Pancreas (tissue), 10 donors: Measurements from ENCODE around the gene CFAP157. TPM values are rescaled to one million over a fixed set of nuclear protein-coding genes. Genes with fewer than 3 reads are reported as not detected.
A peak's percentile ranks its signal among the peaks of the same experiment; 100 is the strongest.

Experiments
- ATAC-seq, 4 donors: fragments of 200-7000 bp; cut with Tn5 transposase; one replicate each; pipeline versions ENCODE4 v1.8.0 to v1.9.1; 2020; ENCODE audit warnings: mild to moderate bottlenecking in 4 of 4, moderate library complexity in 4 of 4
- DNase-seq, 6 donors: peaks; one replicate each; pipeline ENCODE4 v3.0.0-alpha.2; 2020
- FAIRE-seq: peaks from 2 replicates; lab custom pipeline; 2012; peaks lifted over from hg19 to GRCh38; lab: Jason Lieb, UNC
- H3K27ac ChIP-seq, 4 donors: fragments of 200-600 bp; sonication (generic); 1 replicate in 3 of 4; 2 replicates in 1 of 4; pipeline versions ENCODE4 v1.5.0 to v1.8.0; 2020
- H3K27me3 ChIP-seq, 4 donors: fragments of 200-600 bp; one replicate each; pipeline ENCODE4 v1.8.0; 2021
- H3K36me3 ChIP-seq, 3 donors: fragments of 200-600 bp; sonication (generic) in 1 of 3; one replicate each; pipeline versions ENCODE4 v1.5.0 to v1.8.0; 2020 to 2021
- H3K4me1 ChIP-seq, 3 donors: fragments of 200-600 bp; one replicate each; pipeline ENCODE4 v1.8.0; 2021
- H3K4me3 ChIP-seq, 4 donors: fragments of 200-600 bp; sonication (generic) in 2 of 4; one replicate each; pipeline versions ENCODE4 v1.5.0 to v1.8.0; 2020 to 2021
- H3K9me3 ChIP-seq, 4 donors: fragments of 200-600 bp; one replicate each; pipeline ENCODE4 v1.8.0; 2021
- CTCF ChIP-seq, 4 donors: fragments of 200-600 bp; sonication (generic) in 3 of 4; IDR thresholded peaks; one replicate each; pipeline versions ENCODE4 v1.5.0 to v1.8.0; 2021; ENCODE audit warnings: antibody characterized with exemption in 4 of 4
- WGBS, 2 donors: extraction: QIAGEN DNeasy Blood & Tissue Kit; methylation state at CpG; one replicate each; pipeline ENCODE4 v1.1.7; 2013; 5-methylcytosine and 5-hydroxymethylcytosine counted together
- intact Hi-C, 3 donors: fragments of 100-400 bp; cut with DNase I; formaldehyde crosslinking; loops; one replicate each; pipeline versions ENCODE4 v1.11.1 to v1.14.2; 2022
- polyA plus RNA-seq, 2 donors: library from polyadenylated mRNA; stranded (reverse); fragments of 200-250 nt; gene quantifications; one replicate each; pipeline ENCODE4 v1.2.3, GENCODE V29; 2013
- total RNA-seq, 6 donors: library from RNA; stranded (reverse); fragmentation: NEBNext Ultra II Directional in 4 of 6; extraction: Animal tissue kit (Norgen Biotek cat#: 25700) in 4 of 6; gene quantifications; one replicate each; pipeline versions ENCODE4 v1.2.1 to v1.2.4, GENCODE V29; 2021 to 2023
- donor health status: healthy with polysubstance abuse.
- donor health status: DM: no; HTN: no; CAD: no; lungs with moderate emphysema.
- donor health status: DM: no; HTN: no; CAD: no.
- donor health status: control.
- donor health status: control.
- donor health status: Bipolar disorder and iron deficiency.
- donor health status: DM: yes; HTN: yes; CAD: no.
- donor health status: DM: no; HTN: no; CAD: no.
- donor health status: DM: no; HTN: no; CAD: no.
- donor health status: DM: yes; HTN: yes; CAD: no.

Gene CFAP157
- total and polyA plus RNA-seq, 8 donors: 0.12 to 2.1 (median 0.23) TPM; not detected in 1

- 93 to 97% methylated on average over 12 of the region's 12 CpGs for WGBS, 2 donors
- DNase-seq: no peak
- no peak for TF ChIP-seq CTCF (IDR thresholded peaks at IDR 0.05)
- ATAC-seq: no peak
- intact Hi-C loops: no loop called here
- Histone ChIP-seq H3K27ac (no peak overlapping the region), H3K36me3 (peaks cover 0 to 36% (median 9%) of the 10 kb centered on the region in 3 donors), H3K27me3 (no peaks in the 10 kb centered on the region), H3K9me3 (no peaks in the 10 kb centered on the region), H3K4me1 (no peaks in the 10 kb centered on the region), H3K4me3 (no peak overlapping the region)
- no peak for FAIRE-seq
These were observed 30.1 kb upstream of the CFAP157 start for GRCh38 chr9:127676638-127677037.

- no peak for TF ChIP-seq CTCF (IDR thresholded peaks at IDR 0.05)
- intact Hi-C loops: no loop called here
- Histone ChIP-seq H3K27me3 (no peaks in the 10 kb centered on the region), H3K36me3 (peaks cover 0 to 27% (median 9%) of the 10 kb centered on the region in 3 donors), H3K9me3 (no peaks in the 10 kb centered on the region), H3K4me1 (no peaks in the 10 kb centered on the region), H3K4me3 (no peak overlapping the region), H3K27ac (no peak overlapping the region)
- no peak for DNase-seq
- WGBS, 2 donors: 72 to 84% methylated on average over 2 of the region's 2 CpGs
- ATAC-seq: no peak
- FAIRE-seq: no peak
These were observed 27.3 kb upstream of the CFAP157 start for GRCh38 chr9:127679506-127679905.

GRCh38 chr9:127680226-127680625 is 26.6 kb upstream of the CFAP157 start:
- H3K9me3 ChIP-seq: no peaks in the 10 kb centered on the region
- no peak overlapping the region for H3K4me3 ChIP-seq
- DNase-seq: no peak
- no peak for FAIRE-seq
- no peaks in the 10 kb centered on the region for H3K4me1 ChIP-seq
- H3K27me3 ChIP-seq: no peaks in the 10 kb centered on the region
- 91 to 93% methylated on average over 11 of the region's 11 CpGs for WGBS, 2 donors
- TF ChIP-seq CTCF (IDR thresholded peaks at IDR 0.05): no peak
- no peak overlapping the region for H3K27ac ChIP-seq
- ATAC-seq: no peak
- peaks cover 0 to 27% (median 9%) of the 10 kb centered on the region in 3 donors for H3K36me3 ChIP-seq
- intact Hi-C loops: no loop called here

DNA sequence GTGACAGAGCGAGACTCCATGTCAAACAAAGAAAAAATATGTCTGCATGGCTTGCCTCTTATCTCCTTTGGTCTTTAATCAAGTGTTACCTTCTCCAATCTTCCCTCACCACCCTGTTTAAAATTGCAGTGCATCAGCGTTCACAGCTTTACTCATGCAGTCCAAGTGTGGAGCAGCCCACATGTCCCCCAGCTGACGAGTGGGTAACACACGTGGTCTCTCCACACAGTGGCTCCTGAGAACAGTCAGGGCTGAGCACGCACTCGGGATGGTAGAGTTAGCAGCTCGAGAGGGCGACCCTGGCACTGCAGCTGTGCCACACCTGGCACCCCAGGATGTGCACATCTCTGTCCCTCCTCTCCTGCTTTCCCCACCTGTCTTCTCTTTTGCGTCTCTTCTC is 25.9 kb upstream of the CFAP157 start:
- FAIRE-seq (no peak), ATAC-seq (no peak), DNase-seq (no peak)
- 91 to 94% methylated on average over 9 of the region's 9 CpGs for WGBS, 2 donors
- H3K4me1 ChIP-seq: no peaks in the 10 kb centered on the region
- H3K36me3 ChIP-seq: peaks cover 0 to 21% (median 9%) of the 10 kb centered on the region in 3 donors
- no peaks in the 10 kb centered on the region for H3K9me3 ChIP-seq
- H3K27ac ChIP-seq: no peak overlapping the region
- intact Hi-C loops: no loop called here
- no peaks in the 10 kb centered on the region for H3K27me3 ChIP-seq
- no peak for TF ChIP-seq CTCF (IDR thresholded peaks at IDR 0.05)
- no peak overlapping the region for H3K4me3 ChIP-seq

DNA sequence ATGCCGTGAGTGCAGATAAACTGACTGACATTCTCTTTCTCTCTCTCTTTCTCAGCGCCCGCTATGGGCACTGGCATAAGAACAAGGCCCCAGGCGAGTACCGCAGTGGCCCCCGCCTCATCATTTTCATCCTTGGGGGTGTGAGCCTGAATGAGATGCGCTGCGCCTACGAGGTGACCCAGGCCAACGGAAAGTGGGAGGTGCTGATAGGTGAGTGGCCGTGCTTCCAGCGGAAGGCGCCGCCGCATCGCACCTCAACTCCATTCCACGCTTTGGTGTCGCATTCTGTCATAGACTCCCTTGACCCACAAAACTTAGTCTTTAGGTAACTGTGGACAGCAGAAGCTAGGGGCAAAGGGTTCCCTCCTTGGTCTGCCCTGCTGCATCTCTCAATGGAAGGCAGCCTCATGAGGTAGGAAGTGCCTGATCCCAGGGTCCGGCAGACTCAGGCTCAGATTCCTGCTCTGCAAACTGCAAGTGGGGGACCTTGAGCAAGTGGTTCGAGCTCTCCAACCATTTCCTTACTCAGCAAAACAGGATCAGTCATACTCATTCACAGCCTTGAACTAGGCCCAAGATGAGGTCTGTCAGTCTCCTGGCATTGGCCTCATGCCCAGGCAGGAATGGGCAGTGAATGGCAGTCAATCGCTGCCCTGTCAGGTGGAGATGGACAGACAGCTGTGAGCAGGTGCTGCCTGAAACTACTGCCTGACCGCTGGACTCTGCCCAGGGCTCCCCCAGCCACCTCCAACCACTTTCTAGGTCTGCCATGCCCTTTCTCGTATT is 24.2 kb upstream of the CFAP157 start:
- intact Hi-C loops: no loop called here
- no peak for FAIRE-seq
- no peaks in the 10 kb centered on the region for H3K9me3 ChIP-seq
- H3K27me3 ChIP-seq: no peaks in the 10 kb centered on the region
- no peaks in the 10 kb centered on the region for H3K4me1 ChIP-seq
- peaks cover 0 to 19% (median 9%) of the 10 kb centered on the region in 3 donors for H3K36me3 ChIP-seq
- H3K4me3 ChIP-seq: no peak overlapping the region
- ATAC-seq: peak in 3 of 4 donors; percentile 29 to 61 (median 36)
- DNase-seq: peak in 1 of 6 donors; percentile 35
- 88 to 89% methylated on average over 23 of the region's 23 CpGs for WGBS, 2 donors
- H3K27ac ChIP-seq: no peak overlapping the region
- no peak for TF ChIP-seq CTCF (IDR thresholded peaks at IDR 0.05)
